K562 (cell line): ENCODE measurements around the gene BIRC6. TPM values are rescaled to one million over a fixed set of nuclear protein-coding genes. Genes with fewer than 3 reads are reported as not detected.

Source experiments
- CREM ChIP-seq: IDR thresholded peaks from 2 replicates; pipeline ENCODE4 v1.6.1; 2014; ENCODE audit warnings: antibody characterized with exemption, low read depth
- FIP1L1 ChIP-seq: fragments of 200-400 bp; formaldehyde crosslinking; IDR thresholded peaks from 2 replicates; pipeline ENCODE4 v1.6.1; 2018; ENCODE audit warnings: mild to moderate bottlenecking, low read depth, low read length; ENCODE audit not compliant: poor library complexity, severe bottlenecking
- MTA2 ChIP-seq: fragments of 450-650 bp; IDR thresholded peaks from 2 replicates; pipeline ENCODE4 v1.6.1; 2016; ENCODE audit warnings: low read depth
- NR0B1 ChIP-seq: fragments of 450-650 bp; IDR thresholded peaks from one replicate; pipeline ENCODE4 v1.6.1; 2018; ENCODE audit warnings: mild to moderate bottlenecking, moderate library complexity; ENCODE audit not compliant: partially characterized antibody
- NUFIP1 ChIP-seq: fragments of 450-650 bp; IDR thresholded peaks from 2 replicates; pipeline ENCODE4 v1.6.1; 2018; ENCODE audit not compliant: partially characterized antibody
- RAD21 ChIP-seq, 2 experiments: fragments of 250-450 bp in 1 of 2; fragments of 450-650 bp in 1 of 2; sonication (Bioruptor Pico) in 1 of 2; formaldehyde crosslinking in 1 of 2; IDR thresholded peaks in 1 of 2; conservative IDR thresholded peaks in 1 of 2; 2 replicates each; pipeline versions ENCODE4 v1.4.0 to v1.8.0; 2020 to 2022; ENCODE audit warnings: mild to moderate bottlenecking in 2 of 2, moderate library complexity in 1 of 2
- SREBF1 ChIP-seq: fragments of 150-350 bp; IDR thresholded peaks from 2 replicates; pipeline ENCODE4 v1.6.1; 2014; ENCODE audit warnings: antibody characterized with exemption, low read depth, low read length, borderline replicate concordance
- SRSF9 ChIP-seq: fragments of 200-400 bp; formaldehyde crosslinking; IDR thresholded peaks from 2 replicates; pipeline ENCODE4 v1.6.1; 2017; ENCODE audit warnings: low read depth, low read length, borderline replicate concordance
- ZC3H4 ChIP-seq: sonication (generic); formaldehyde crosslinking; IDR thresholded peaks from 2 replicates; pipeline ENCODE4 v1.9.0; 2021; ENCODE audit warnings: missing genetic modification reagents, borderline replicate concordance
- ZFPM2 ChIP-seq: fragments of 250-450 bp; sonication (Bioruptor Pico); IDR thresholded peaks from 2 replicates; pipeline ENCODE4 v1.5.1; 2022; ENCODE audit warnings: mild to moderate bottlenecking
- ZNF316 ChIP-seq: fragments of 450-650 bp; IDR thresholded peaks from 2 replicates; pipeline ENCODE4 v1.6.1; 2016
- ZNF395 ChIP-seq: fragments of 200-800 bp; sonication (Bioruptor generic); IDR thresholded peaks from 2 replicates; pipeline ENCODE4 v1.6.1; 2017; ENCODE audit warnings: missing genetic modification characterization, missing compliant biosample characterization
- ZNF398 ChIP-seq: fragments of 250-450 bp; sonication (Bioruptor Pico); IDR thresholded peaks from 2 replicates; pipeline ENCODE4 v1.8.0; 2021; ENCODE audit warnings: moderate library complexity, mild to moderate bottlenecking, inconsistent platforms
- ZNF583 ChIP-seq: fragments of 250-450 bp; sonication (Bioruptor Pico); IDR thresholded peaks from 2 replicates; pipeline ENCODE4 v1.4.0; 2020
- ZNF668 ChIP-seq: fragments of 250-450 bp; sonication (Bioruptor Pico); IDR thresholded peaks from 2 replicates; pipeline ENCODE4 v1.8.0; 2022; ENCODE audit warnings: mild to moderate bottlenecking, inconsistent platforms
- polyA plus RNA-seq, 8 experiments: library from polyadenylated mRNA; depleted of rRNA in 4 of 8; stranded (reverse) in 5 of 8; unstranded in 3 of 8; fragments of >200 nt; fragmentation: Nextera tagmentation in 2 of 8; fragmentation: Illumina TruSeq in 1 of 8; extraction: Ambion mirVana in 2 of 8; extraction: Trizol in 1 of 8; gene quantifications; 2 replicates each; pipeline versions ENCODE4 v1.2.1 to v1.2.3, GENCODE V29; 2011 to 2014; ENCODE audit warnings: inconsistent platforms in 1 of 8, missing spikeins in 1 of 8
- total RNA-seq, 7 experiments: library from RNA; depleted of rRNA in 6 of 7; stranded (reverse); fragments of >200 nt in 6 of 7; fragmentation: Illumina TruSeq in 2 of 7; extraction: Trizol in 2 of 7; gene quantifications; 2 replicates each; pipeline versions ENCODE4 v1.2.1 to v1.2.3, GENCODE V29; 2011 to 2021; ENCODE audit warnings: low replicate concordance in 1 of 7
- TF ChIP-seq, protein P1 (sequence below): fragments of 250-450 bp; sonication (Bioruptor Pico); IDR thresholded peaks from 2 replicates; pipeline ENCODE4 v1.4.0; 2020; ENCODE audit warnings: borderline replicate concordance
- TF ChIP-seq, protein P2 (sequence below): sonication (generic); formaldehyde crosslinking; IDR thresholded peaks from 2 replicates; pipeline ENCODE4 v1.8.0; 2022; ENCODE audit warnings: mild to moderate bottlenecking, missing genetic modification reagents
- TF ChIP-seq, protein P3 (sequence below): IDR thresholded peaks from 2 replicates; pipeline ENCODE4 v1.6.1; 2012; ENCODE audit warnings: low read depth, low read length, improper control_type of control experiment, borderline replicate concordance

Gene BIRC6
- total and polyA plus RNA-seq, 9 of the 15 experiments (the other 6 are each of a cell fraction or from before 2014, with no cell fraction given), result 18.8 to 110 (median 49.8) TPM

DNA sequence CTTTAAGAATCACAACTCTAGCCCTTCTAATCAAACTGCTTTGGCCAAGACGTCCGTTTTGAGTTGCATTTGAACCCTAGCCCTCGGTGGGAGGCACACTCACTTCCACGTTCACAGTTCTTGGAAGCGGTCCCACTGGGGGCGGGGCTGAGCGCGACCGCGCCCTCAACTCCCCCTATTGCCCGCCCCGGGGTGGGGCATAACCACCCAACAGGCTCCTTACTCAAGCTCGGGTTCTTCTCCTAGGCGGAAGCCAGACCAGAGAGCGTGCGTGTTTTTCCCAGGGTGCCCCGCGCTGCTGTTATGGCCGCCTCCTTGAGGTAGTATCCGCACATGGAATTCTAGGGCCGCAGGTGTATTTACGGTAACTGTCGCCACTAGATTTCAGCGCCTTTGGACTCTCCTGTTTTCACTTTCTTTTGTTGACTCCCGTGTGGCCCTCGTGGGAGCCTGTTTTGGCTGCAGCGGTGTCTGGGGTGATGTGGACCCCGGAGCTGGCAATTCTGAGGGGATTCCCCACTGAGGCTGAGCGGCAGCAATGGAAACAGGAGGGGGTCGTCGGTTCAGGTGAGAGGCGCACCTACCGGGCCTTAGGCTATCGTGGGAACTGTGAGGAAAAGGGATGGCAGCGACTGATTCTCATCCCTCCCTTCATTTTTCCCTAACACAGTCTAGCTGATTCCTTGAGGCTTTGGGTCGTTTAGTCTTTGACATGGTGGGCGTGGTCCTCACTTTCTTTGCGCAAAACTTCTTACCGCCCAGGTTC lies 271.2 kb downstream of the BIRC6 start, which contains the start of gene TTC27 (continued):
- no peak for TF ChIP-seq SRSF9
- TF ChIP-seq, protein P1, sequence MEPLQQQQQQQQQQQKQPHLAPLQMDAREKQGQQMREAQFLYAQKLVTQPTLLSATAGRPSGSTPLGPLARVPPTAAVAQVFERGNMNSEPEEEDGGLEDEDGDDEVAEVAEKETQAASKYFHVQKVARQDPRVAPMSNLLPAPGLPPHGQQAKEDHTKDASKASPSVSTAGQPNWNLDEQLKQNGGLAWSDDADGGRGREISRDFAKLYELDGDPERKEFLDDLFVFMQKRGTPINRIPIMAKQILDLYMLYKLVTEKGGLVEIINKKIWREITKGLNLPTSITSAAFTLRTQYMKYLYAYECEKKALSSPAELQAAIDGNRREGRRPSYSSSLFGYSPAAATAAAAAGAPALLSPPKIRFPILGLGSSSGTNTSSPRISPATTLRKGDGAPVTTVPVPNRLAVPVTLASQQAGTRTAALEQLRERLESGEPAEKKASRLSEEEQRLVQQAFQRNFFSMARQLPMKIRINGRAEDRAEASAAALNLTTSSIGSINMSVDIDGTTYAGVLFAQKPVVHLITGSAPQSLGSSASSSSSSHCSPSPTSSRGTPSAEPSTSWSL (CRISPR knock-in tag), result no peak
- no peak for TF ChIP-seq ZNF668 (CRISPR knock-in tag)
- TF ChIP-seq, protein P2, sequence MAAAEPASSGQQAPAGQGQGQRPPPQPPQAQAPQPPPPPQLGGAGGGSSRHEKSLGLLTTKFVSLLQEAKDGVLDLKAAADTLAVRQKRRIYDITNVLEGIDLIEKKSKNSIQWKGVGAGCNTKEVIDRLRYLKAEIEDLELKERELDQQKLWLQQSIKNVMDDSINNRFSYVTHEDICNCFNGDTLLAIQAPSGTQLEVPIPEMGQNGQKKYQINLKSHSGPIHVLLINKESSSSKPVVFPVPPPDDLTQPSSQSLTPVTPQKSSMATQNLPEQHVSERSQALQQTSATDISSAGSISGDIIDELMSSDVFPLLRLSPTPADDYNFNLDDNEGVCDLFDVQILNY, result no peak
- TF ChIP-seq ZNF398 (CRISPR knock-in tag), result no peak
- no peak for TF ChIP-seq NUFIP1
- TF ChIP-seq ZNF583 (CRISPR knock-in tag), result no peak
- no peak for TF ChIP-seq FIP1L1
- 0 out of 2 replicates have a peak, but pooled peaks have one; percentile 14 for TF ChIP-seq ZNF395 (CRISPR knock-in tag)
- no peak for TF ChIP-seq NR0B1
- no peak for TF ChIP-seq ZC3H4 (CRISPR knock-in tag)
- no peak for TF ChIP-seq ZFPM2
- TF ChIP-seq RAD21 (CRISPR knock-in tag; conservative IDR thresholded peaks at IDR 0.05 in 1 of 2, IDR thresholded peaks at IDR 0.05 in 1 of 2), result no peak
- no peak for TF ChIP-seq ZNF316
- TF ChIP-seq CREM, result peak; percentile 68
- TF ChIP-seq, protein P3, sequence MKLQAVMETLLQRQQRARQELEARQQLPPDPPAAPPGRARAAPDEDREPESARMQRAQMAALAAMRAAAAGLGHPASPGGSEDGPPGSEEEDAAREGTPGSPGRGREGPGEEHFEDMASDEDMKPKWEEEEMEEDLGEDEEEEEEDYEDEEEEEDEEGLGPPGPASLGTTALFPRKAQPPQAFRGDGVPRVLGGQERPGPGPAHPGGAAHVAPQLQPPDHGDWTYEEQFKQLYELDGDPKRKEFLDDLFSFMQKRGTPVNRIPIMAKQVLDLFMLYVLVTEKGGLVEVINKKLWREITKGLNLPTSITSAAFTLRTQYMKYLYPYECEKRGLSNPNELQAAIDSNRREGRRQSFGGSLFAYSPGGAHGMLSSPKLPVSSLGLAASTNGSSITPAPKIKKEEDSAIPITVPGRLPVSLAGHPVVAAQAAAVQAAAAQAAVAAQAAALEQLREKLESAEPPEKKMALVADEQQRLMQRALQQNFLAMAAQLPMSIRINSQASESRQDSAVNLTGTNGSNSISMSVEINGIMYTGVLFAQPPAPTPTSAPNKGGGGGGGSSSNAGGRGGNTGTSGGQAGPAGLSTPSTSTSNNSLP, result no peak
- no peak for TF ChIP-seq MTA2
- no peak for TF ChIP-seq SREBF1
